HG03139 (cell line): ENCODE data around the gene RPL34.

Source experiments
- ATAC-seq: cut with Tn5 transposase; IDR thresholded peaks from one replicate; pipeline ENCODE4 v1.9.1; 2021; ENCODE audit not compliant: unreplicated experiment

RPL34 gene

GRCh38 chr4:108624263-108625056, 4.1 kb downstream of the RPL34 start:
- no peak for ATAC-seq

- ATAC-seq = no peak
These were observed 5.7 kb downstream of the RPL34 start for GRCh38 chr4:108626056-108626455.

- ATAC-seq = no peak
These were observed 8.0 kb downstream of the RPL34 start for GRCh38 chr4:108628411-108628810.

- no peak for ATAC-seq
These were observed 14.8 kb downstream of the RPL34 start for GRCh38 chr4:108635070-108635655.

GRCh38 chr4:108636246-108636645, 15.9 kb downstream of the RPL34 start:
- ATAC-seq = no peak

GRCh38 chr4:108637856-108638255, 17.5 kb downstream of the RPL34 start:
- no peak for ATAC-seq

- ATAC-seq = no peak
These were observed 23.9 kb downstream of the RPL34 start for GRCh38 chr4:108644237-108644636.

- no peak for ATAC-seq
These were observed 26.3 kb downstream of the RPL34 start for GRCh38 chr4:108646706-108647105.

GRCh38 chr4:108649863-108650211, 29.5 kb downstream of the RPL34 start:
- peak; percentile 7 for ATAC-seq

GRCh38 chr4:108650212-108651013, 30.0 kb downstream of the RPL34 start, which contains the start of gene OSTC:
TSS of gene OSTC (plus strand) at chr4:108650599. CDS start at chr4:108650656, 57 bp downstream.
- peak; percentile 93 for ATAC-seq

- no peak for ATAC-seq
These were observed 30.8 kb downstream of the RPL34 start for GRCh38 chr4:108651014-108651791.

GRCh38 chr4:108662629-108663028, 42.3 kb downstream of the RPL34 start:
- ATAC-seq = no peak

GRCh38 chr4:108674356-108674977, 54.1 kb downstream of the RPL34 start:
- no peak for ATAC-seq
